GM12878 (cell line): ENCODE data around the gene PSMB7. TPM values are rescaled to one million over a fixed set of nuclear protein-coding genes. Genes with fewer than 3 reads are reported as not detected.

Source experiments
- ATAC-seq: fragments of 200-7000 bp; cut with Tn5 transposase; 3 replicates; pipeline ENCODE4 v1.9.1; 2020; ENCODE audit warnings: mild to moderate bottlenecking, moderate library complexity
- BruUV-seq: library from RNA; stranded (reverse); fragments of 400-500 nt; replicated peaks from 2 replicates; lab custom pipeline; 2021; lab: Mats Ljungman, UMichigan
- CTCF ChIA-PET: fragments of 300-600 bp; sonication (Branson Sonifier 250); formaldehyde crosslinking; extraction: SDS; loops from one replicate; lab custom pipeline; 2021; ENCODE audit warnings: inconsistent platforms; lab: Yijun Ruan, JAX
- POLR2A ChIA-PET: fragments of 350-600 bp; formaldehyde crosslinking; extraction: SDS; loops from one replicate; lab custom pipeline; 2021; ENCODE audit warnings: inconsistent platforms; lab: Charles Lee
- RAD21 ChIA-PET: fragments of 300-600 bp; sonication (Branson Sonifier 250); formaldehyde crosslinking; loops from one replicate; lab custom pipeline; 2023; ENCODE audit warnings: antibody characterized with exemption; ENCODE audit not compliant: unreplicated experiment; lab: Charles Lee
- SMC1A ChIA-PET: fragments of 300-600 bp; sonication (Branson Sonifier 250); formaldehyde crosslinking; loops from one replicate; lab custom pipeline; 2023; ENCODE audit not compliant: unreplicated experiment, uncharacterized antibody; lab: Charles Lee
- DNase-seq: peaks from one replicate; pipeline ENCODE4 v3.0.0-alpha.2; 2011; ENCODE audit warnings: low read depth, low spot score
- FAIRE-seq: peaks from 3 replicates; lab custom pipeline; 2011; peaks lifted over from hg19 to GRCh38; lab: Jason Lieb, UNC
- H2AFZ ChIP-seq: 2 replicates; pipeline ENCODE4 v1.6.0; 2011; ENCODE audit warnings: low read depth, low read length, control low read depth; ENCODE audit not compliant: control insufficient read depth
- H3K27ac ChIP-seq: 2 replicates; pipeline ENCODE4 v1.5.1; 2011; ENCODE audit warnings: control low read depth; ENCODE audit not compliant: control insufficient read depth, insufficient read depth
- H3K27me3 ChIP-seq, 2 experiments: replicated peaks in 1 of 2; 2 replicates each; pipeline versions ENCODE4 v1.6.0 to v1.6.1; 2011; ENCODE audit warnings: low read length in 1 of 2; ENCODE audit not compliant: control insufficient read depth in 2 of 2, insufficient read depth in 2 of 2
- H3K36me3 ChIP-seq, 2 experiments: 2 replicates each; pipeline ENCODE4 v1.5.1; 2011; ENCODE audit warnings: low read length in 1 of 2; ENCODE audit not compliant: control insufficient read depth in 2 of 2, insufficient read depth in 2 of 2
- H3K4me1 ChIP-seq: 2 replicates; pipeline ENCODE4 v1.6.1; 2011; ENCODE audit warnings: mild to moderate bottlenecking, low read length, moderate library complexity, mixed read lengths; ENCODE audit not compliant: control insufficient read depth, insufficient read depth
- H3K4me2 ChIP-seq: 2 replicates; pipeline ENCODE4 v1.6.0; 2011; ENCODE audit warnings: control low read depth; ENCODE audit not compliant: control insufficient read depth, insufficient read depth
- H3K4me3 ChIP-seq: fragments of 200-600 bp; sonication (generic); 2 replicates; pipeline ENCODE4 v1.5.1; 2016
- H3K79me2 ChIP-seq: 2 replicates; pipeline ENCODE4 v1.6.0; 2011; ENCODE audit warnings: low read length; ENCODE audit not compliant: control insufficient read depth, insufficient read depth
- H3K9ac ChIP-seq: 2 replicates; pipeline ENCODE4 v1.8.0; 2011; ENCODE audit warnings: low read length, control low read depth, mixed read lengths; ENCODE audit not compliant: control insufficient read depth, insufficient read depth
- H3K9me3 ChIP-seq: replicated peaks from 3 replicates; pipeline ENCODE4 v1.5.1; 2011; ENCODE audit warnings: mild to moderate bottlenecking, low read length; ENCODE audit not compliant: control insufficient read depth, insufficient read depth
- H4K20me1 ChIP-seq: 2 replicates; pipeline ENCODE4 v1.6.0; 2011; ENCODE audit not compliant: control insufficient read depth, insufficient read depth
- EED ChIP-seq: sonication (generic); IDR thresholded peaks from 2 replicates; pipeline ENCODE4 v1.6.1; 2016; ENCODE audit warnings: antibody characterized with exemption, low read depth
- EZH2 ChIP-seq: IDR thresholded peaks from 2 replicates; pipeline ENCODE4 v1.6.1; 2012; ENCODE audit warnings: low read depth, mild to moderate bottlenecking, control low read depth, inconsistent platforms, low read length, borderline replicate concordance; ENCODE audit not compliant: control insufficient read depth
- KAT2A ChIP-seq: conservative IDR thresholded peaks from 2 replicates; pipeline ENCODE4 v1.6.1; 2011; ENCODE audit warnings: low read depth, low read length; ENCODE audit not compliant: control insufficient read depth
- MYB ChIP-seq: fragments of 150-350 bp; IDR thresholded peaks from 2 replicates; pipeline ENCODE4 v1.6.1; 2014; ENCODE audit warnings: mild to moderate bottlenecking, low read depth, low read length, borderline replicate concordance
- NRF1 ChIP-seq: conservative IDR thresholded peaks from 2 replicates; pipeline ENCODE4 v1.6.1; 2011; ENCODE audit warnings: mild to moderate bottlenecking, low read depth, low read length, improper control_type of control experiment
- SMAD1 ChIP-seq: fragments of 450-650 bp; IDR thresholded peaks from 2 replicates; pipeline ENCODE4 v1.6.1; 2018; ENCODE audit warnings: mild to moderate bottlenecking, low read depth; ENCODE audit not compliant: partially characterized antibody
- SMARCA5 ChIP-seq: fragments of 450-650 bp; IDR thresholded peaks from 2 replicates; pipeline ENCODE4 v1.6.1; 2017; ENCODE audit warnings: mild to moderate bottlenecking
- SREBF2 ChIP-seq: IDR thresholded peaks from 2 replicates; pipeline ENCODE4 v1.6.1; 2012; ENCODE audit warnings: mild to moderate bottlenecking, low read length
- STAT3 ChIP-seq: IDR thresholded peaks from 2 replicates; pipeline ENCODE4 v1.6.1; 2011; ENCODE audit warnings: low read depth, low read length, improper control_type of control experiment
- TARDBP ChIP-seq: IDR thresholded peaks from 2 replicates; pipeline ENCODE4 v1.6.1; 2016; ENCODE audit warnings: borderline replicate concordance
- ZNF207 ChIP-seq: fragments of 450-650 bp; IDR thresholded peaks from 2 replicates; pipeline ENCODE4 v1.6.1; 2014; ENCODE audit warnings: antibody characterized with exemption, mild to moderate bottlenecking, borderline replicate concordance
- ZZZ3 ChIP-seq: IDR thresholded peaks from 2 replicates; pipeline ENCODE4 v1.6.1; 2011; ENCODE audit warnings: low read depth; ENCODE audit not compliant: control insufficient read depth, insufficient read length
- WGBS: methylation state at CpG from one replicate; pipeline ENCODE4 v1.1.6; 2016; ENCODE audit warnings: low lambda C conversion rate; ENCODE audit not compliant: insufficient replicate concordance, insufficient coverage; ENCODE audit errors: missing lambda C conversion rate; 5-methylcytosine and 5-hydroxymethylcytosine counted together
- in situ Hi-C: fragments of 300-500 bp; cut with MboI; formaldehyde crosslinking; loops from 9 replicates; pipeline ENCODE4 v1.14.3; 2018; ENCODE audit warnings: mixed read lengths
- intact Hi-C: fragments of 100-400 bp; cut with micrococcal nuclease; formaldehyde crosslinking; loops from one replicate; pipeline ENCODE4 v1.14.2; 2022; ENCODE audit not compliant: unreplicated experiment
- polyA plus RNA-seq, 11 experiments: library from polyadenylated mRNA; depleted of rRNA in 4 of 11; unstranded in 6 of 11; stranded (reverse) in 5 of 11; fragments of >200 nt; fragmentation: Nextera tagmentation in 4 of 11; fragmentation: Illumina TruSeq in 1 of 11; extraction: Ambion mirVana in 4 of 11; extraction: Trizol in 1 of 11; gene quantifications; 1 replicate in 1 of 11; 2 replicates in 10 of 11; pipeline versions ENCODE4 v1.2.1 to v1.2.3, GENCODE V29; 2011 to 2016; ENCODE audit warnings: inconsistent platforms in 2 of 11, missing spikeins in 2 of 11, low read depth in 1 of 11
- total RNA-seq, 4 experiments: library from RNA; depleted of rRNA in 3 of 4; stranded (reverse); fragments of >200 nt in 3 of 4; fragmentation: Illumina TruSeq in 1 of 4; extraction: Trizol in 1 of 4; gene quantifications; 2 replicates each; pipeline versions ENCODE4 v1.2.1 to v1.2.3, GENCODE V29; 2013 to 2021
- TF ChIP-seq, protein P1 (sequence below): IDR thresholded peaks from 2 replicates; pipeline ENCODE4 v1.6.1; 2012; ENCODE audit warnings: mild to moderate bottlenecking, low read depth, low read length

Gene PSMB7
- total and polyA plus RNA-seq, 10 of the 15 experiments (the other 5 are each of a cell fraction or from before 2014, with no cell fraction given): 174 to 564 (median 268) TPM

DNA sequence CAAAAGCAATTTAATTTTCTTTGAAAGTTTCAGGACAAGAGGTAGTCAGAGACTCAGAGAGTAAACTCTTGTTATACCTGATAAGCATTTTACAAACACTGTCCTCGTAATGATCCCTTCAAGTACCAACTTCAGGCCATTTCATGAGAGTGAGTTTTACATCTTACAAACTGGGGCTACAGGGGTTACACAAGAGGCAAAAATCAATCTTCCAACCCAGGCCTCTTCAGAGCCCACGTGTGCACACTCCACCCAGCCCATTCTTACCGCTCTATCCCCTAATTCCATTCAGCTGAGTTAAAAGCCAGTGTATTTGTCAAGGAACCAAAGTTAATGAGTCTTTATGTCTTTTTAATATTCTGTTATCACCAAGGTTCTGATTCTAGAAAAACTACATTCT is 46.5 kb downstream of the PSMB7 start:
- Histone ChIP-seq H3K4me3 (no peak overlapping the region), H3K79me2 (peaks cover 2% of the 10 kb centered on the region), H3K4me1 (no peaks in the 10 kb centered on the region; the same call in 1 of the 2 replicates), H4K20me1 (no peaks in the 10 kb centered on the region; the same call in 1 of the 2 replicates), H3K27me3 (no peaks in the 10 kb centered on the region), H3K27ac (no peak overlapping the region), H3K36me3 (no peaks in the 10 kb centered on the region; a peak in 1 of 4 replicates), H2AFZ (no peak overlapping the region), H3K9me3 (no peaks in the 10 kb centered on the region), H3K9ac (no peak overlapping the region), H3K4me2 (no peak overlapping the region)
- ChIA-PET POLR2A (no interaction called here), SMC1A (interaction anchor here (1.6 kb wide), 1 partner anchor 18 kb away, joined by 3 read pairs; no protein-coding TSS in a partner anchor), CTCF (no interaction called here), RAD21 (no interaction called here)
- no peak for ATAC-seq
- 98% methylated on average over 3 of the region's 3 CpGs for WGBS
- TF ChIP-seq KAT2A (no peak), SREBF2 (no peak), TARDBP (no peak), STAT3 (no peak), ZNF207 (no peak), EED (no peak), SMAD1 (no peak), ZZZ3 (no peak), EZH2 (no peak), MYB (no peak), SMARCA5 (no peak), NRF1 (no peak)
- TF ChIP-seq, protein P1, sequence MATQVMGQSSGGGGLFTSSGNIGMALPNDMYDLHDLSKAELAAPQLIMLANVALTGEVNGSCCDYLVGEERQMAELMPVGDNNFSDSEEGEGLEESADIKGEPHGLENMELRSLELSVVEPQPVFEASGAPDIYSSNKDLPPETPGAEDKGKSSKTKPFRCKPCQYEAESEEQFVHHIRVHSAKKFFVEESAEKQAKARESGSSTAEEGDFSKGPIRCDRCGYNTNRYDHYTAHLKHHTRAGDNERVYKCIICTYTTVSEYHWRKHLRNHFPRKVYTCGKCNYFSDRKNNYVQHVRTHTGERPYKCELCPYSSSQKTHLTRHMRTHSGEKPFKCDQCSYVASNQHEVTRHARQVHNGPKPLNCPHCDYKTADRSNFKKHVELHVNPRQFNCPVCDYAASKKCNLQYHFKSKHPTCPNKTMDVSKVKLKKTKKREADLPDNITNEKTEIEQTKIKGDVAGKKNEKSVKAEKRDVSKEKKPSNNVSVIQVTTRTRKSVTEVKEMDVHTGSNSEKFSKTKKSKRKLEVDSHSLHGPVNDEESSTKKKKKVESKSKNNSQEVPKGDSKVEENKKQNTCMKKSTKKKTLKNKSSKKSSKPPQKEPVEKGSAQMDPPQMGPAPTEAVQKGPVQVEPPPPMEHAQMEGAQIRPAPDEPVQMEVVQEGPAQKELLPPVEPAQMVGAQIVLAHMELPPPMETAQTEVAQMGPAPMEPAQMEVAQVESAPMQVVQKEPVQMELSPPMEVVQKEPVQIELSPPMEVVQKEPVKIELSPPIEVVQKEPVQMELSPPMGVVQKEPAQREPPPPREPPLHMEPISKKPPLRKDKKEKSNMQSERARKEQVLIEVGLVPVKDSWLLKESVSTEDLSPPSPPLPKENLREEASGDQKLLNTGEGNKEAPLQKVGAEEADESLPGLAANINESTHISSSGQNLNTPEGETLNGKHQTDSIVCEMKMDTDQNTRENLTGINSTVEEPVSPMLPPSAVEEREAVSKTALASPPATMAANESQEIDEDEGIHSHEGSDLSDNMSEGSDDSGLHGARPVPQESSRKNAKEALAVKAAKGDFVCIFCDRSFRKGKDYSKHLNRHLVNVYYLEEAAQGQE: no peak
- in situ Hi-C loops: no loop called here
- no peak for DNase-seq
- intact Hi-C loops: no loop called here
- no peak for FAIRE-seq
- BruUV-seq: no TSS peak
